Activated CD4-positive, alpha-beta T cell treated with anti-CD3 and anti-CD28 coated beads, Interleukin-2, amount 50 U/mL, for 16 hours (primary cell): ENCODE results near the gene CNDP2.

Experiments
- DNase-seq: peaks from one replicate; pipeline ENCODE4 v3.0.0-alpha.2; 2020

CNDP2 gene

GRCh38 chr18:74495581-74496507, at the start of gene CNDP2:
TSS of gene CNDP2 (plus strand) at chr18:74496363. CDS start at chr18:74499974, 3,611 bp downstream.
- DNase-seq = peak; percentile 100

DNA sequence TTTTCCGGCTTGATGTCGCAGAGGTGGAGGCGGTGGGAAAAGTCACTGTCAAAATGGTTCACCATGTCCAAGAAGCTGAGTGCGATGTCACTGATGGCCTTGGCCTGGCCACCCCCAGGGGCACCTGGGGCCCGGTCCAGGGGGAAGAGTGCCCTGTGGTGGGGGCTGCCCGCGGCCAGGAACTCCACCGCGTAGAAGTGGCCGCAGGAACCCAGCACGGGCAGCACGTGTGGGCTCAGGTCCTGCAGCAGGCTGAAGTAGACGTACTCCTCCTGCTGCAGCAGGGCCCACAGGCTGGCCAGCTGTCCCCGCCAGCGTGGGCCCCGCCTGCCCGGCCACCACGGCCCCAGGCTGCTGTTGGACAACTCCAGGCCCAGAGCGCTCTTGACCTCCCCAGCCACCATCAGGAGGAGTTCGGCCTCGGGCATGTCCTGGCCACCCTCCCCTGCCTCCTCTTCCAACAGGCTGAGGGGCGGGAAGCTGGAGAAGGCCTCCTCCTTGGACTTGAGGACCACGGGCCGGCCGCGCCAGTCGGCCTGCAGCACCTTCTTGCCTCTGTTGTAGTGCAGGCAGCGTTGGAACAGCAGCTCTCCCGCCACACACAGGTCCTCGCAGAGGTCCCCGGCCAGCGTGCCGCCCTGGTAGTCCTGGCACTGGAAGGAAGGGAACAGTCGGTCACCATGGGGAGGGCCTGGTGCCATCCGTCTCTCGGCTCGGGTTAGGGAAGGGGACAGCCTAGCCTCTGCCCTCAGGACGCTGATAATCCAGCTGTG, 49.3 kb upstream of the CNDP2 start:
- DNase-seq = no peak

DNA sequence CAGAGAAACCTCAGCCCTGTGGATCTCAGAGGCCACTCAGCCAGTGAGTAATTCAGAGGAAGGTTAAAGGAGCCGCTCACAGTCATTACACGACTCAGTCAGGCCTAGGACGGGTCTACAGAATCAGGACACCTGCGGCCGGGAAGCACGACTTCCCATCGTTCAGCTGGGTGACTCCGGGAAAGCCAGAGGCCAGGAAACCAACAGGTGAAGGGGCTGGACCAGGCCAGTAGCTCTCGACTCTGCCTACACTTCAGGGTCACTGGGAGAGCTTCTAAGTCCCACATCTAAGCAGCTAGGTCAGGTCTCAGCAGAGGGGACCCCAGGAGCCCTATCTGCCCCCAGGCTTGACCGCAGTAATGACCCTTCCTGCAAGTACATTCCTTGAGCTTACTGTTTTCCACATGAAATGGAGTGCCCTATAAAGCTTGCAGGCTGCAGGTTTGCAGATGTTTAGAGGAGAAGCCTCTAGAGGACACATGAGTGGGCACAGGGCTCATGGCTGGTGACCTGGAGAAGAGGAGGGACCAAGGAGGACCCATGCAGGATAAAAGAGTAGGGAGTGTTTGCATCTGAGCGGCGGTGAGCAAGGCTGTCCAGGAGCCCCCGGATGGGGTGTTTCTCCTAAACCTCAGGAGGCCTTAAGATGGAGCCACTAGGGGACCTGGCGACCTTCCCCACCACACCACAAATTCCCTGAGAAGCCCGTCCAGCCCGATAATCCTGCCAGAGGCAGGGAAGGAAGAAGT, 48.6 kb upstream of the CNDP2 start:
- DNase-seq = no peak

- DNase-seq = no peak
Observed at GRCh38 chr18:74450626-74451025, 45.5 kb upstream of the CNDP2 start.

DNA sequence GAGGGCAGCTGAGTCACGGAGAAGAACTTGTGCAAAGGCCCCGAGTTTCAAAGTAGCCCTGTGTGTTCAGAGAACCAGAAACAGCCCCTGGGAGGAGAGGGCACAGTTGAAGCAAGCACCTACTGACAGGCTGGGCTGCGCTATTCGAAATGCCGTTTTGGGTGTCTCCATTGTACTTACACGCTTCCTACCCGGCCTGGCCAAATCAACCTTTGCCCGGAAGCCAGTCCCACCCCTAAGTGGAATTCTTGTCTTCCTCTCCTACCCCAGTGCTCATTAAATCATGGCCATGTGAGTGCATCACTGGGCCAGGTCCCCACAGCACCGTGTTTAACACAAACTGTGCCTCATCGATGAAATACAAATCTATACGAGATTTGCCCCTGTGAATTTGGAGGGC, 45.0 kb upstream of the CNDP2 start:
- DNase-seq = no peak

DNA sequence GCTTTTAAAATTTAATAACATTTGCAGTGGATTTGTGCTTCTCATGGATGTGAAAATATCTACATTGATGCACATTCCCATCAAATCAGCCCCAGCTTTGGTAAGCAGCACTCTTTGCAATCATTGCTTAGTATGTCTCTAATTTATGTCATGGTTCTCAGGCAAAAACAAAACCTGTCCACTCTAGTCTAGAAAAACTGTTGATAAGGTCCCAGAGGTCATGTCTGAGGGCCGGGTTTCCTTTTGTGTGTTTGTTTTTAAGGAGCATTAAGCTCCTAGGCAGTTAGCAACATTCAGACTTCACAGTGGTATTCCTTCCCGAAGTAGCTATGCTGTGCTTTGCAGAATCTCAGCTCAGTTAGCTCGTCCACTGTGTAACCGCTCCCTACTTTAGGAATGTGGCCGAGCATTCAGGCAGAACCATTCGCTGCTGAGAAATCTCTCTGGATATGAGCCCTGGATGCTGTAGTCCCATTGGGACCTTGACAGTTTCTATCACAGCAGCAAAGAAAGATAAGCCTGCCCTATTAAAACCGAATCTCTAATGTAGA, 43.1 kb upstream of the CNDP2 start:
- no peak for DNase-seq

- no peak for DNase-seq
Observed at GRCh38 chr18:74453642-74454198, 42.4 kb upstream of the CNDP2 start.

- no peak for DNase-seq
Observed at GRCh38 chr18:74454279-74454751, 41.8 kb upstream of the CNDP2 start.

- DNase-seq = no peak
Observed at GRCh38 chr18:74455386-74455785, 40.8 kb upstream of the CNDP2 start.

- no peak for DNase-seq
Observed at GRCh38 chr18:74456017-74456348, 40.2 kb upstream of the CNDP2 start.

GRCh38 chr18:74456349-74457042, 39.7 kb upstream of the CNDP2 start:
- no peak for DNase-seq

DNA sequence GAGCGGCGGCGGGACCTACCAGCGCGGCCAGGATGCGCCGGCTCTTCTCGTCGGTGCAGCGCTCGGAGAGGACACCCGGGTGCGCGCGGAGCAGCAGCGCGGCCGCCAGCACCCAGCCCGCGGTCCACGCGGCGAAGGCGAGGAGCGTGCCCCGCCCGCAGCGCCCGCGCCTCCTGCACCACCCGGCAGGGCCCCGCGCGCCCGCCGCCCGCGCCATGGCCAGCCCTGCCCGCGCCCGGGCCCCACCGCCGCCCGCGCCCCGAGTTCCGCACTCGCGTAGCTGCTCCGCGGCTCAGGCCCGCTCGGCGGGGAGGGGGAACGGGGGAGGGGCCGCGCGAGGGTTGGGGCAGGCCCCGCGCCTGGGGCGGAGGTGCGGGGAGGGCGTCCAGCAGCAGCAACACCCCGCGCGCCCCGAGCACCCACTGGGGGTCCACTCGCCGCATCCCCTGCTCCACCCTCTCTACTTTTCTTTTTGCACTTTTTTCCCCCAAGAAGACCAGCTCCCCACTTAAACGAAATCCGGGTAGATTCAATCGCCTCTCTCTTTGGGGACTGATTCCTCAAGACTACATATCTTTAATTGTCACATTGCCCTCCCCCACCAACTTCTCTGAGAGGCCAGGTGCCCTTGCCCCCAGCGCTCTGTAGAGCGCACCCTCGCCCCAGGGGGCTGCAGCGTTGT, 39.0 kb upstream of the CNDP2 start, which contains the start of gene DIPK1C:
Gene DIPK1C (minus strand): TSS at position 266 of the 682 bp plus-strand sequence. CDS start 49 bp downstream, at position 217.
- no peak for DNase-seq

- DNase-seq = no peak
Observed at GRCh38 chr18:74457725-74458421, 38.3 kb upstream of the CNDP2 start.

- DNase-seq = no peak
Observed at GRCh38 chr18:74459889-74460288, 36.3 kb upstream of the CNDP2 start.

DNA sequence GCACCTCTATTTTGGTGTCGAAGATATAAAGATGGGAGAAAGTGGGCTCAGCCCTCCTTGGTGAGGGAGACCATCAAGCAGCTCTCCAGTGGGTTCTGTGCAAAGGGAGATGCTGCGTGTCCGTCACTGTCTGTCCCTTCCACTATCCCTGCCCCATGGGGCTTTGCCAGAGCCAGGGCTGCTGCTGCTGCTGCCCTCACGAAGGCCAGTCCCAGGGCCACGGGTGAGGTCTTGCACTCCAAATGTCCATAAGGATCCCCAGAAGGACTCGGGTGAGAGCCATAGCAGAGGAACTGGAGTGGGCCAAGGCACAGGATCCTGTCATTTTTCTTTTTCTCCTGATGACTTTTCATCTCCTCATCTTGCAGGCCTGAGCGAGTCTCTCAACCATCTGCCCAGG, 35.3 kb upstream of the CNDP2 start:
- no peak for DNase-seq

- DNase-seq = no peak
Observed at GRCh38 chr18:74463254-74463653, 32.9 kb upstream of the CNDP2 start.

DNA sequence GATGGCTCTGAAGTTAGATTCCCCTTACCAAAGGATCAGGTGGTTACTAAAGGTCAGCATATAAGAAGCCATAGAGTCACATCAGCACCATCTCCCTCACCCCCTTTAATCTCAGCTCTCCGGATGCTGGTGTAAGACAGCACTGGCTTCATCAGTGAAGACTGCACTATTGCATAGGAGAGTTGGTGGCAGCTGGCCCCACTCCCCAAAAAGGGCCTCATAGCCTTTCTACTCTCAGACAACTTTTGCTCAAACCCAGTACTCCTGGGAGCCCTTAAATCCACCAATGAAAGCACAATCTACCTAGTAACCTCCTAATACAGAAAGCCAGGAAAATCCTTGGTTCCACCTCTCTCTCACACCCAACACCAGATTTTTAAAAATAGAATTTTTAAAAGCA, 32.2 kb upstream of the CNDP2 start:
- no peak for DNase-seq

DNA sequence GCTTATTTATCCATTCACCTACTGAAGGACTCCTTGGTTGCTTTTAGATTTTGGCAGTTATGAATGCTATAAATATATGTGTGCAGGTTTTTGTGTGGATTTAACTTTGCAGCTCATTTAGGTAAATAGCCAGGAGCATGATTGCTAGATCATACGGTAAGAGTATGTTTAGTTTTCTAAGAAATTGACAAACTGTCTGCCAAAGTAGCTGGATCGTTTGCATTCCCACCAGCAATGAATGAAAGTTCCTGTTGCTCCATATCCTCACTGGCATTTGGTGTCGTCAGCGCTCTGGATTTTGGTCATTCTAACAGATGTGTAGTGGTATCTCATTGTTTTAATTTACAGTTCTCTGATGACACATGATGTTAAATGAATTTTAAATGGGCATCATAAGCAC, 30.4 kb upstream of the CNDP2 start:
- no peak for DNase-seq

DNA sequence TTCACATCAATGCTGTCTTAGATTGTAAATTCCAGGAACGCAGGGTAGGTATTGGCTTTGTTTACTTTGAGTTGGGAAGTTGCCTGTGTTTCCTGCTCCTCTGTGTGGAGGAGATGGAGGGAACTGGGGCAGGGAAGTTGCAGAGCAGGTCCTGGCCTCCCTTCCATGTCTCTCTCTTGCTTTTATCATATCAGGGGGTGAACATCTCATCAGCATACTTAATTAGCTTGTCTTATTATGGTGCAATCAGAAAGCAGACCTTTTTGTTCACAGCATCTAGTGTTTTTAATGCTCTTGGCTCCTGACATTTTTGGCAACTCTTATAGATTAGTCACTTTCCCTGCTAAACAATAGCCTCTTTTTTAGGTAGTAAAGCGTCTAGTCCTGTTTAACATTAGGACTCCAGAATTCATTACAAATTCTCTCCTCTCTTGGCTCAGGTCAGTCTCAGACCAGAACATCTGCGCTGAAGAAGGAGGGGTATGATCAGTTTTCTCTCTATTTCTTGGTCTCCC, 27.6 kb upstream of the CNDP2 start:
- DNase-seq = no peak

DNA sequence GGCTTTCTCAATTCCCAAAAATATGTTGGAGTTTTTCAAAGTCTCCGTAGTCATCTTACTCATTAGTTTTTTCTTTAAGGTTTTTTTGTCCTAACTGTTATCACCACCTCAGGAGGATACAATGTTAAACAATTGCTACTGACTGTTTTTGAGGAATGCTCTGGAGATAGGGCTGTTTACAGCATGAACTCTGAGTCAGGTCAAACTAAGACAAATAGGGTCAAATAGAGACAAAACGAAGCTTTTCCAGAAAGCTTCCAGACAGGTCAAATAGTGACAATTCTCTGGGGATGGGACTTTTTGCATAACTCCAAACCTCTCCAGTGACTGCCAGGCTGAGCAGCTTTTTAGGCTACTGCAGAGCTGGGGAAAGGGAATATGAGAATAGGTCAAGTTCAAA, 23.9 kb upstream of the CNDP2 start:
- DNase-seq = no peak
